ENCODE data around the gene KASH5.

Gene KASH5

GRCh38 chr19:49355909-49356353, 32.1 kb upstream of the KASH5 start:
- Mint-ChIP-seq H3K9me3 (no peaks in the 10 kb centered on the region), H3K36me3 (peaks cover 7% of the 10 kb centered on the region), H3K27ac (peak overlapping the region; percentile 70), H3K27me3 (peaks cover 2% of the 10 kb centered on the region), H3K4me3 (peak overlapping the region; percentile 82), H3K4me1 (peaks cover 57% of the 10 kb centered on the region)
- no peak for ATAC-seq (ENCODE audit: low read depth)
- no peak for DNase-seq (ENCODE audit: low spot score in 2 of 2)

GRCh38 chr19:49356382-49356781, 31.7 kb upstream of the KASH5 start:
- peaks cover 2% of the 10 kb centered on the region for H3K27me3 Mint-ChIP-seq
- H3K9me3 Mint-ChIP-seq: no peaks in the 10 kb centered on the region

GRCh38 chr19:49357186-49357585, 30.9 kb upstream of the KASH5 start:
- H3K4me1 Mint-ChIP-seq: peaks cover 61% of the 10 kb centered on the region
- ATAC-seq (ENCODE audit: low read depth): peak; percentile 70
- no peaks in the 10 kb centered on the region for H3K9me3 Mint-ChIP-seq
- peaks cover 2% of the 10 kb centered on the region for H3K27me3 Mint-ChIP-seq
- H3K27ac Mint-ChIP-seq: peak overlapping the region; percentile 70
- peaks cover 4% of the 10 kb centered on the region for H3K36me3 Mint-ChIP-seq
- peak overlapping the region; percentile 82 for H3K4me3 Mint-ChIP-seq
- DNase-seq (ENCODE audit: low spot score in 2 of 2): peak; percentile 26 to 40

More at GRCh38 chr19:49356382-49356781, 31.7 kb upstream of the KASH5 start:
- Mint-ChIP-seq H3K4me3 (peak overlapping the region; percentile 82), H3K27ac (peak overlapping the region; percentile 70), H3K36me3 (peaks cover 4% of the 10 kb centered on the region), H3K4me1 (peaks cover 57% of the 10 kb centered on the region)
- ATAC-seq (ENCODE audit: low read depth) (no peak), DNase-seq (ENCODE audit: low spot score in 2 of 2) (no peak)

GRCh38 chr19:49359851-49360820, 27.9 kb upstream of the KASH5 start:
- Mint-ChIP-seq H3K27me3 (peaks cover 2% of the 10 kb centered on the region), H3K27ac (no peak overlapping the region), H3K36me3 (no peaks in the 10 kb centered on the region), H3K9me3 (no peaks in the 10 kb centered on the region), H3K4me3 (peak overlapping the region; percentile 75), H3K4me1 (peaks cover 46% of the 10 kb centered on the region)
- DNase-seq (ENCODE audit: low spot score in 2 of 2): no peak
- peak; percentile 31 for ATAC-seq (ENCODE audit: low read depth)

- Mint-ChIP-seq H3K36me3 (no peaks in the 10 kb centered on the region), H3K9me3 (no peaks in the 10 kb centered on the region), H3K4me3 (peak overlapping the region; percentile 75), H3K27me3 (peaks cover 2% of the 10 kb centered on the region), H3K4me1 (peaks cover 33% of the 10 kb centered on the region), H3K27ac (no peak overlapping the region)
- ATAC-seq (ENCODE audit: low read depth) (no peak), DNase-seq (ENCODE audit: low spot score in 2 of 2) (no peak)
Observed at GRCh38 chr19:49361438-49362047, 26.5 kb upstream of the KASH5 start.

GRCh38 chr19:49362048-49362928, 25.8 kb upstream of the KASH5 start, which contains the start of gene TEAD2:
Gene TEAD2, minus strand, starts transcription at chr19:49362416. Its CDS starts 2,341 bp downstream, at chr19:49360075.
- Mint-ChIP-seq H3K36me3 (no peaks in the 10 kb centered on the region), H3K4me1 (peaks cover 26% of the 10 kb centered on the region), H3K27me3 (peaks cover 2% of the 10 kb centered on the region), H3K27ac (no peak within 1 kb of the TSS), H3K9me3 (no peaks in the 10 kb centered on the region), H3K4me3 (peak within 1 kb of the TSS; percentile 75)
- no peak for ATAC-seq (ENCODE audit: low read depth)
- DNase-seq (ENCODE audit: low spot score in 2 of 2): peak in 1 of 2 donors; percentile 51

GRCh38 chr19:49362929-49363267, 25.2 kb upstream of the KASH5 start:
- H3K27ac Mint-ChIP-seq: no peak overlapping the region
- H3K9me3 Mint-ChIP-seq: no peaks in the 10 kb centered on the region
- H3K36me3 Mint-ChIP-seq: no peaks in the 10 kb centered on the region
- DNase-seq (ENCODE audit: low spot score in 2 of 2) (no peak), ATAC-seq (ENCODE audit: low read depth) (no peak)
- H3K4me1 Mint-ChIP-seq: peaks cover 22% of the 10 kb centered on the region
- no peak overlapping the region for H3K4me3 Mint-ChIP-seq
- H3K27me3 Mint-ChIP-seq: peaks cover 2% of the 10 kb centered on the region

- DNase-seq (ENCODE audit: low spot score in 2 of 2): peak; percentile 82 to 85
- Mint-ChIP-seq H3K4me3 (no peak within 1 kb of the TSS), H3K36me3 (no peaks in the 10 kb centered on the region), H3K27me3 (peaks cover 2% of the 10 kb centered on the region), H3K4me1 (peaks cover 22% of the 10 kb centered on the region), H3K9me3 (no peaks in the 10 kb centered on the region), H3K27ac (no peak within 1 kb of the TSS)
- peak; percentile 76 for ATAC-seq (ENCODE audit: low read depth)
Observed at GRCh38 chr19:49363268-49364082, 24.6 kb upstream of the KASH5 start, which contains the start of gene DKKL1. Gene DKKL1, plus strand, starts transcription at chr19:49363877. Its CDS starts 122 bp downstream, at chr19:49363999.

GRCh38 chr19:49364083-49364737, 23.8 kb upstream of the KASH5 start:
- no peak overlapping the region for H3K4me3 Mint-ChIP-seq
- no peaks in the 10 kb centered on the region for H3K9me3 Mint-ChIP-seq
- no peak for ATAC-seq (ENCODE audit: low read depth)
- DNase-seq (ENCODE audit: low spot score in 2 of 2): no peak
- H3K27me3 Mint-ChIP-seq: peaks cover 2% of the 10 kb centered on the region
- H3K27ac Mint-ChIP-seq: no peak overlapping the region
- peaks cover 22% of the 10 kb centered on the region for H3K4me1 Mint-ChIP-seq
- H3K36me3 Mint-ChIP-seq: no peaks in the 10 kb centered on the region

GRCh38 chr19:49366110-49366509, 21.9 kb upstream of the KASH5 start:
- Mint-ChIP-seq H3K4me1 (peaks cover 11% of the 10 kb centered on the region), H3K27ac (no peak overlapping the region), H3K27me3 (no peaks in the 10 kb centered on the region), H3K36me3 (peaks cover 4% of the 10 kb centered on the region), H3K4me3 (no peak overlapping the region), H3K9me3 (peaks cover 3% of the 10 kb centered on the region)
- DNase-seq (ENCODE audit: low spot score in 2 of 2): no peak
- no peak for ATAC-seq (ENCODE audit: low read depth)

- ATAC-seq (ENCODE audit: low read depth): no peak
- no peak overlapping the region for H3K4me3 Mint-ChIP-seq
- no peaks in the 10 kb centered on the region for H3K27me3 Mint-ChIP-seq
- peaks cover 4% of the 10 kb centered on the region for H3K36me3 Mint-ChIP-seq
- H3K4me1 Mint-ChIP-seq: peaks cover 6% of the 10 kb centered on the region
- H3K9me3 Mint-ChIP-seq: peaks cover 3% of the 10 kb centered on the region
- H3K27ac Mint-ChIP-seq: no peak overlapping the region
- DNase-seq (ENCODE audit: low spot score in 2 of 2): no peak
Observed at GRCh38 chr19:49368711-49369358, 19.2 kb upstream of the KASH5 start.

- ATAC-seq (ENCODE audit: low read depth) (no peak), DNase-seq (ENCODE audit: low spot score in 2 of 2) (no peak)
- Mint-ChIP-seq H3K4me3 (no peak overlapping the region), H3K9me3 (peaks cover 3% of the 10 kb centered on the region), H3K27me3 (peaks cover 1% of the 10 kb centered on the region), H3K4me1 (peaks cover 4% of the 10 kb centered on the region), H3K27ac (no peak overlapping the region), H3K36me3 (peaks cover 4% of the 10 kb centered on the region)
Observed at GRCh38 chr19:49371184-49371583, 16.9 kb upstream of the KASH5 start.

All from memory B cell (primary cell).